Glomerular visceral epithelial cell (primary cell): ENCODE data around the gene SMPD3.

Experiments
- DNase-seq: peaks from one replicate; pipeline ENCODE4 v3.0.0-alpha.2; 2016; ENCODE audit errors: extremely low spot score

The SMPD3 gene

DNA sequence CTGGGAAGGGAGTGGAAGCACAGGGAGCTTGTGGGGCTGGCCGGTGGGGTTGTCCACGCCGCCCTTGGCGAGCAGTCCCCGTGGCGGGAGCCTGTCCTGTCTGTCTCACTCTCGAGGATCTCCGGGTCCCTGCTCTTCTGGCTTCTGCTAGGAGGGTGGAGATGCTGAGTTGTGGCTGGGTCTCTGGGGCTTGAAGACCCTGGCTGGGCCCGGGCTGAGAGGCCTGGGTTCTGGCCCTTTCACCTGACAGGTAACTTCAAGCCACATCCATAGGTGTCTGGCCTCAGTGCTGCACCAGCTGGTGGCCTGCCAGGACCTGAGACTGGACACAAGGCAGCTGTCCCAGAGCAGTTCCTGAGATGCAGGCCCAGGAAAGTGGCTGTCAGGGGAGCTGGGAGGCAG, 90.8 kb downstream of the SMPD3 start:
- DNase-seq, result no peak

DNA sequence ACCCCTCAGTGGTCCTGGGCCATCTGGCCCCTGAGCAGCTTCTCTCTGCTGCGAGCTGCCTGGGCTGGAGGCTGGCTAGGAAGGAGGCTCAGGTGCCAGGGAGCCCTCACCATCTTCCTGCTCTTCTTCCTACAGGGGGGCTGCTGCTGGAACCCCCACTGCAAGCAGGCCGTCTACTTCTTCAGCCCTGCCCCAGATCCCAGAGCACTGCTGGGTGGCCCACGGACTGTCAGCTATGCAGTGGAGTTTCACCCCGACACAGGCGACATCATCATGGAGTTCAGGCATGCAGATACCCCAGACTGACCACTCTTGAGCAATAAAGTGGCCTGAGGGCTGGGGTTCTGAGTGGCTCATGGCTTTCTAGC, 91.4 kb downstream of the SMPD3 start:
- no peak for DNase-seq

DNA sequence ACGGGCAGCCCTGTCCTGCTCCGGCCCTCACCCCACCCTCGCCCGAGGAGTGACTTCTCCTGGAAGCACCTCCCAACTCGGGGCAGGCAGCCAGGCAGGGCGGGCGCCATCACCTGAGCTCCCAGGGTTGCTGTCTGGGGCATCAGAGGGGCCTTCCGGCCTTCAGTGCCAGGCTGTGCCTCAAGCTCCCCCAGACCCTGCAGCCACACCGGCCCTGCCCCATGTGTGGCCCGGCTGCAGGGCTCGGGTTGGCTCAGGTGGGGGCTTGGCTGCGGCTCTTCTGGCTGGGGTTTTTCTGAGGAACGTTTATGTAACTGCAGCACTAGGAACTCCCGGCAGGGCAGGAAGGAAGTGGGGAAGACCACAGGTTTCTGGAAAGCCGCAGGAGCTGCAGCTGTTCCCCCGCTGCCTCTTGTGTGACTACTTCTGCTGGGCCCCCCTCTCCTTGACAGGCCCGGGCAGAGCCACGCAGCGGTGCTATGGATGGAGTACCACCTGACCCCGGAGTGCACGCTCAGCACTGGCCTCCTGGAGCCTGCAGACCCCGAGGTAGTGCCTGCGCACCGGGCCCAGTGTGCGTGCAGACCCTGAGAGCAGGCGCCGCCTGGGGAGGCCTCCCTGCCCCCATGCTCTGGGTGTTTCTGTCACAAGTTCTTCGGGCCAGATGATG, 91.9 kb downstream of the SMPD3 start:
- DNase-seq, result no peak

DNA sequence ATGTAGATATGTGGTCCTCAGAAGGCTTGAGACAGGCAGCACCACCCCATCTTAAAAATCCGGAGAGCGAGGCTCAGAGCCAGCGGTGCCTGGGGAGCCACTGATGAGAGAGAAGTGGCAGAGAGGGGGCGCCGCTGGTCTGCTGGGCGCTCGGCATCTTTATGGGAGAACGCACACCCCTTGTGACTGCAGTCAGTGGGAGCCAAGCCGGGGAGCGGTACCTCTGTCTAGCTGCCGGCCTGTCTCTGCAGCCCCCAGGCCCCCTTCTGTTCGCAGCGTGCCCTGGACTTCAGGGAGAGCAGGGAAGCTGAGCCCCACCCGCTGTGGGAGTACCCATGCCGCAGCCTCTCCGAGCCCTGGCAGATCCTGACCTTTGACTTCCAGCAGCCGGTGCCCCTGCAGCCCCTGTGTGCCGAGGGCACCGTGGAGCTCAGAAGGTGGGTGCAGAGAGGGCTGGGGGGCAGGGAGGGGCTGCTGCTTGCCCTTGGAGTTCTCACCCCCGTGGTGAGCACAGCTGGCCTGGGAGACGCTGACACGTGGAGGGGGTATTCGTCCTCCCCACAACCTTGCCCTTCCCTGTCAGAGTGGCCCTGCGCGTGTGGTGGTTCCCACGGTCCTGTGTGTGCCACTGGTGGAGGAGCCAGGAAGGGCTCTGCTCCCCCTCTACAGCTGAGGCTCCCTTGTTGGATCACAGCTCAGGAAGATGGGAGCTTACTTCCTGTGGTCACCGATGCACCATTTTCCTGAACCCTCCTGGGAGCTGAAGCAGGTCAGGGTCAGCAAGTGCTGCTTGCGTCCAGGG, 92.7 kb downstream of the SMPD3 start:
- no peak for DNase-seq

DNA sequence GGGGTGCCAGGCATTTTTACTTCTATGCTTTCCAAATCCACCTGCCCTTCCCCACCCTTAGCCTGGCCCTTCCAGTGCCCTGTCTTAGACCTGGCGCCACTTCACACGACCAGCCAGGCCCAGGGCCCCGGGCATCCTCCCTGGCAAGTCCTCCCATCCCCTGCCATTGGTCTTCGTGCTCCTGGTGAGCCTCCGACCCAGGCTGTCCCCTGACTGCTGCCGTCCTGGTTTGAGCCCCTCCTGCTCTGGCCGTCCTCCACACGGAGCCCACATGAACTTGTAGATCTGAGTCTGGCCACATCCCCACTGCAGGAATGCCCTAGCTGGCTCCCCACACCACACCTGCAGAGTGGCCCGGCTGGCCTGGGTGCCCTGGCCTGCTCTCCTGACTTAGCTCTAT, 93.5 kb downstream of the SMPD3 start:
- DNase-seq, result no peak

DNA sequence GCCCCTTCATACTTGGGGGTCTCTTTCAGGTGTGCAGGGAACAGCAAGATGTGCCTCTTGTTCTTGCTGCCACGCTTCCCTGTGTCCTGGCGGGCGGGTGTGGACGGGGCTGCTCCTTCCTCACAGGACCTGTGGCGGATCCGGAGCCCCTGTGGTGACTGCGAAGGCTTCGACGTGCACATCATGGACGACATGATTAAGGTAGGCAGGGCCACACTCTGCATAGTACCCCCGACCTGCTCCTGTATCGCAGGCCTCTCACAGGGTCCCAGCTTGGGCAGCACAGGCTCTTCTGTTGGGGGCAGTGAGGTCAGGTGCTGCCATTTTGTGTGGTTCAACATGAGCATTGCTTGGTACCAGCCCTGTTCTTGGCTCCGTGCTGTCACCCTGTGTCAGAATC, 94.9 kb downstream of the SMPD3 start:
- no peak for DNase-seq

DNA sequence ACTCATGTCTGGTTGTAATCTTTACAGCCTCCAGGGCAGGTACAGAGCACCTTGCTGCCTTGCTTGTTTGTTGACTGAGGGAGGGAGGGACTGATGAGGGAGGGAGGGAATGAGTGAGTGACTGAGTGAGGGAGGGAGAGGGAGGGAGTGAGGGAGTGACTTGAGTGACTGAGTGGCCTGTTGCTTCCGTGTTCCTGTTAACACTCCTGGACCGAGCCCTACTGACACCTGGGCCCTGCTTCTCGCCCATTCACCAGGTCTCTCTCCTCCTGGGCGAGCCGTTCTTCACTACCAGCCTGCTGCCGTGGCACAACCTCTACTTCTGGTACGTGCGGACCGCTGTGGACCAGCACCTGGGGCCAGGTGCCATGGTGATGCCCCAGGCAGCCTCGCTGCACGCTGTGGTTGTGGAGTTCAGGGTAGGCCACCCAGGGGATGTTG, 96.3 kb downstream of the SMPD3 start:
- DNase-seq, result no peak

DNA sequence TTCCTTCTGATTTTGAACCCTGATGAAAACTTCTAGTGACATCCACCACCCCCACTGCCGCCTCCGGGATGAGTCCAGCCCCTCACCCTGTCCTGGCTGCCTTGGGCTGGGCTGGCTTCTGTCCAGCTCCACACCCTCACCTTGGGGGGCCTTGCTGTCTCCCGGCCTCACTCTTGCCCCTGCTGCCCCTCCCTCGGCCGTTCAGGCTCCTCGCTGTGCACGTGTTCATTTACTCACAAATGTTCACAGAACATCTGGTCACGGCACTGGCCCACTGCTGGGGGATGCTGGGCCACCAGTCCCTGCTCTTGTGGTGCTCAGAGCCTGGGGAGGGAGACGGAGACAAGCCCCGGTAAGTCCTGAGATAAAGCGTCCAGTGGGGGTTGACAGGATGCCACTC, 96.8 kb downstream of the SMPD3 start:
- no peak for DNase-seq

DNA sequence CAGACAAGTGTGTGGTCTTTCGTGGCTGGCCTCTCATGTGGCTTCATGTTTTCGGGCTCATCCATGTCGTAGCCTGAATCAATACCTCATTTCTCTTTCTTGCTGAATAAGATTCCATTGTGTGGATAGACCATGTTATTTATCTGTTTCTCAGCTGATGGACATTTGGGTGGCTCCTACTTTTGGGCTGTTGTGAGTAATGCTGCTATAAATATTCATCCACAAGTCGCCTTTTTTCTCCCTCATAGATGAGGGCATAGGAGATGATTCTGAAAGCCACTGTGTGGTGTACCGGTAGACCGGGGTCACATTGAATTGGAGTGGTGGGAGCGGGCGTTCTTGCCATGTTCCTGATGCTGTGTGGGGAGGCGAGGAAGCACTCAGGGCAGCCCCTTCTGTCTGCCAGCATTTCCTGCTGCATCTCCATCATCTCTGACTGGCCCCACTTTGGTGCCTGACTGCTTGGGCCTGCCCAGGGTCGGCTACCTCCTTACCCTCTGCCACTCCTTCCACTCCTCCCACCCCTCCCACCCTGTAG, 97.4 kb downstream of the SMPD3 start:
- DNase-seq, result no peak

DNA sequence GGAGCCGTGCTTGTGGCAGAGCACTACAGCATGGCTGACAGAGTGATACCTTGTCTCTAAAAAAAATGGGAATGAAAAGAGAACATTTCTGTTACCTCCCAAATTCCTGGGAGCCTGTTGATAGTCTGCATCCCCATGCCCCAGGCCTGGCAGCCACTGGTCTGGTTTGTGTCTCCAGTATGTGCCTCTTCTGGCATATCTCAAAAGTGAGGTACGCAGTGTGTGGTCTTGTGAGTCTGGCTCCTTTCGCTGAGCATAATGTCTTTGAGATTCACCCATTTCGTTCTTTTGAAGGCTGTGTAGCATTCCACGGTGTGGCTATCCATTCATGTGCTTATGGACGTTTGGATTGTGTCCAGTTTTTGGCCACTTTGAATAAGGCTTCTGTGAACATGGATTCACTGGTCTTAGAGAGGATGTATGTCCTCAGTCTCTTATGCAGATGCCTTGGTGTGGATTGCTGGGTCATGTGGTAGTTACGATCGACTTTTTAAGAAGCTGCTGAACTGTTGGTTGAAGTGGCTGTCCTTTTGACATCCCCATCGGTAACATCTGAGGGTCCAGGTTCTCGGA, 98.4 kb downstream of the SMPD3 start:
- no peak for DNase-seq

DNA sequence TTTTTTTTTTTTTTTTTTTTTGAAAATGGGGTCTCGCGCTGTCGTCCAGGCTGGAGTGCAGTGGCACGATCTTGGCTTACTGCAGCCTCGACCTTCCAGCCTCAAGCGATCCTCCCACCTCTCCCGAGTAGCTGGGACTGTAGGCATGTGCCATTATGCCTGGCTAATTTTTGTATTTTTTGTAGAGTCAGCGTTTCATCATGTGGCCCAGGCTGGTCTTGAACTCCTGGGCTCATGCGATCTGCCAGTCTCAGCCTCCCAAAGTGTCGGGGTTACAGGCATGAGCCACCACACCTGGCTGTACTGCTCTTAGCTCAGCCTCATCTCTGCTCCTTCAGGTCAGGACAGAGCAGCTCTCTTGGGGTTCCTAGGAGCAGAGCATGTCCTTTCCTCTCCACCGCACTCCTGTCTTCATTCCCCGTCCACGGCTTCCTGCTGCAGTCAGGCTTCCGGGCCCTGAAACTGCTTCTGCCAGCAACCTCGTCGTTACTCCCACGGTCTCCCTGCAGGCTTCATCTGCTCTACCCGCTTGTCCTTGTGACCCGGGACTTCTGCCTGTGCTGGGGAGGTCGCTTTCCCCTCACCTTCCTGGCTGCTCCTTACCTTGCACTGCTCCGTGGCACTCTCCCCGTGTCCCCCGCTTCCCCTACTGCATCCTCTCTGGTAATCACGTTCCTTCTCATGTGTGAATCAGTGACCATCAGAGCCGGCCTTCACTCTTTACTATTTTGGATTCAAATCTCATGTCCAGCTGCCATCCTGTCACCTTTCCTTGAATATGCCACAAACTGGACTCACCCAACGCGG, 99.5 kb downstream of the SMPD3 start:
- DNase-seq, result no peak

DNA sequence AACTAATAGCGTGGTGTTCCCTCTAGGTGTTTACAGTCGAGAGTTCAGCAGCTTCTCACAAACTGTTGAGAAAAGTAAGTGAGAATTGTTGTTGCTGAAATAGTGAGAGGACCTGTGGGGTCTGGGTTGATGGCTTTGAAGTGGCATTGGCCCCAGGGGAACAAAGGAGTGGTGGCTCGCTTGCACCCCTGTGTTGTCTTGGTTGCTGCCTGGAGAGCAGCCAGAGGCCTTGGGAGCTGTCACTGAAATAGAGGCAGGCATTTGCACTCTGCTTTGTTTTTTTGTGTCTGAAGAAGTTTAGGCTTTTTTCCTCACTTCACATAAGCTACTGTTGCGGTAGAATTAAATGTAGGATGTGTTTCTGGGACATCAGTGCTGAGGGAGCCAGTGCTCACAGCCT, 100.7 kb downstream of the SMPD3 start:
- no peak for DNase-seq

DNA sequence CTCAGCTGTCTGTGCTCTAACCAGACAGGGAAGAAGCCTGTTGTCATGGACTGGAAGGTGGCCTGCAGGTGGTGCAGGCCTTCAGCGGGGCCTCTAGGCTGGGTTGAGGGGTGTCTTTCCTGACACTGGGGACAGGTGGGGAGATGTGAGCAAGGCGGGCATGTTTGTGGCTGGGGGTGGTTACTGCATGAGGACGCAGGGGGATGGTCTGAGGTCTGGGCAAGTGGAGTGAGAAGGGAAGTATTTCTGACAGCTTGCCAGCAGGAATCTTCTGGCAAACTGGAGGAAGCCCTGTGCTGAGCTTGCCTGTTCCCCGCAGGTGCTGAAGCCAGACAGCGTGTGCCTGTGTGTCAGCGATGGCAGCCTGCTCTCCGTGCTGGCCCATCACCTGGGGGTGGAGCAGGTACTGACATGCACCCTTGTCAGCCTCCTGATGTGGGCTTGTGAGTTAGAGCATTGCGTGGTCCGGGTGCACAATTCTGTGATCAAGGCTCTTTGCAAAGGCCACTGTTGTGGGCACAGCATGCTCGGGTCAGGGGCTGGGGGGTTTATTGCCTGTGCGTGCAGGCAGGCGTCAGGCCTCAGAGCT, 101.3 kb downstream of the SMPD3 start:
- no peak for DNase-seq

DNA sequence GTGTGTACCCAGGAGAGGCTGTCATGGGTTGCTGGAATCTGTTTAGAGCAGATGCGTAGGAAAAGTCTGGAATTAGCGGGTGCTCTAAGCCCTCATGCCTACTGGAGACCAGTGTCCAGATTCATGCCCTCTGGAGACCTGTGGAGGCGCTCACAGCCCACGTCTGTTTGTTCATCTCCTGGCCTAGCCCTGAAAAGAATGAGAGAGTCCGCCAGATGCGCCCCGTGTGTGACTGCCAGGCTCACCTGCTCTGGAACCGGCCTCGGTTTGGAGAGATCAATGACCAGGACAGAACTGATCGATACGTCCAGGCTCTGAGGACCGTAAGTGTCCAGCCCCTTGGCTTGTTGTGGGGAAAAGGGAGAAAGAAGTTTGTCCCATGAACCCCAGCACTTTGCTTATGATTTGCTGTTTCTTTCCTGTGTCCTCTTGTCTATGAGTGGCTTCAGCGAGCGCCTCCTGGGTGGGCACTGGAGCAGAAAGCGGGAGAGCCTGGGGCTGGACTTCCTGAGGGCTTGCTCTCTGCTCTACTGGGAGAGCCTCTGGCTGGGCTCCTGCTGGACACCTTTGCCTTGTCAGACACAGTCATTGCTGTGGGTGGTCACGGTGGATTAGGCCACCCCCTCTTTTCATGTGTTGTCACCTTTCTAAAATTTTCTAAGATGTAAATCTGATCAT, 102.2 kb downstream of the SMPD3 start:
- DNase-seq, result no peak

DNA sequence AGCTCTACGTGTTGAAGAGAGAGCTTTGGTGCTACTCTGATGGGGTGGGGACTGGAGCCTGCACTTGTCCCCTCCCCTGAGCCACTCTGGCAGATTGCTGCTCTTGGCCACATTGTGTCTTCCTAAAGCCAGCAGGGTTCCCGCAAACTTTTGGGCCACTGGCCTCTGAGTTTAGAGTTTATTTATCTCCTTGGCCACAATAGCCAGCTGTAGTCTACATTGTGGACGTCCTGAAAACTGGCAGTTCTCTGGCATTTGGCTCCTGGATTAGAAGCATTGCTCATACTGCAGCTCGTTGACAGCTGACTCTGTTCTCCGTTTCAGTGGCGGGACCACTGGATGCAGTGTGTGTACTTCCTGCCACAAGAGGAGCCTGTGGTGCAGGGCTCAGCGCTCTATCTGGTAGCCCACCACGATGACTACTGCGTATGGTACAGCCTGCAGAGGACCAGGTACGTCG, 102.9 kb downstream of the SMPD3 start:
- DNase-seq, result no peak

DNA sequence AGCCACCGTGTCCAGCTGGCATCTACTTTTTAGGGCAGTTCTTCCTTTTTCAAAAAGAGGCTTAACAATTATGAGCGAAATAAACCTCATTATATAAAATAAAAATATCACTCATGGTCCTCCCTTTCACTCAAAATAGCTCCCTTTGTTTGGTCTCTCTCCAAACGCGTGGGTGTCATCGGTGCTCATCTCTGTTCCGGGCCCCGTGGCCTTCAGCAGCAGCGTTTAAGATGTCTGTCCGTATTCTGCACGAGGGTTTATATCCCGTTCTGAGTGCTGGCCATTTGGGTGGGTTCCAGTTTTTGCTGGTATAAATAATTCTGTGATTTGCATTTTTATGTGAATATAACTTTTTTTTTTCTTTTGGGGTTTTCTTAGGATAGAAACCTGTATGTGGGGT, 104.1 kb downstream of the SMPD3 start:
- no peak for DNase-seq

DNA sequence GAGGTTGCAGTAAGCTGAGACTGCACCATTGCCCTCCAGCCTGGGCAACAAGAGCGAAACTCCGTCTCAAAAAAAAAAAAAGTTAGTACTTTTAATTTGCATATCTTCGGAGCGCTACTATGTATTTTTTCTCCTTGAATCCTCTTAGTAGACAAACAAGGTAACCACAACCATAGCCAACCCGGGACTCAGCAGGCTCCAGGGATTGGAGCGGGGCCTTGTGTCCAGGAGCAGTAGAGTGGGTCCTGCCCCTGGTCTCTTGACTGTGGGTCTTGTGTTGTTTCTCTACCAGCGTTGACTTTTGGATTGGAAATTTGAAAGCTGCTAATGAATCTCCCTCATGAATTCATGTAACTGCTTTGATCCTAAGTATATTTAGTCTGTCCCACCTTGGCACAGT, 105.2 kb downstream of the SMPD3 start:
- no peak for DNase-seq

DNA sequence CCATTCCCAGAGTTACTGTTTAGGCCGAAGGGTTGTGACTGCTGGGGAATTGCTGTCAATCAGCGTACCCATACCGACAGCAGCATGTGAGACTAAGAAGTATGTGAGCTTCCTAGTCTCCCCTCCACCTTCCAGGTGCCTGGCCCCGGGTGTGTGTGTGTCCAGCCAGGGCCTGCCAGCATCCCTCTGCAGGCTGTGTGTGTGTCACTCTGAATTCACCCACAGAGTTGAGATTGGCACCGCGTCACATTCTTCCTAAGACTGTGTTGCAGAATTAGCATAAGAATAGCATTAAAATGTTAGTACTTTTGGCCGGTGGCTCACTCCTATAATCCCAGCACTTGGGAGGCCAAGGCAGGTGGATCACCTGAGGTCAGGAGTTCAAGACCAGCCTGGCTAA, 105.7 kb downstream of the SMPD3 start:
- no peak for DNase-seq

DNA sequence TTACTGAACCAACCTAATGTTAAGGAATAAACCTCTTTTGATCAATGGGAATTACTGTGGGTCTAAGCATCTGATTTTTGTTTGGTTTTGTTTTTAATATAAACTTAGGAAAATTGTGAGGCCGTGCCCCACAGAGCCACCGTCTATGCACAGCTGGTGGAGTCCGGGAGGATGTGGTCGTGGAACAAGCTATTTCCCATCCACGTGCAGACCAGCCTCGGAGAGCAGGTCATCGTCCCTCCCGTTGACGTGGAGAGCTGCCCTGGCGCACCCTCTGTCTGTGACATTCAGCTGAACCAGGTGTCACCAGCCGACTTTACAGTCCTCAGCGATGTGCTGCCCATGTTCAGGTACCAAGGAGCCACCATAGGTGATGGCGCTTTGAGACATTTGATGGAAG, 109.1 kb downstream of the SMPD3 start:
- DNase-seq, result no peak

DNA sequence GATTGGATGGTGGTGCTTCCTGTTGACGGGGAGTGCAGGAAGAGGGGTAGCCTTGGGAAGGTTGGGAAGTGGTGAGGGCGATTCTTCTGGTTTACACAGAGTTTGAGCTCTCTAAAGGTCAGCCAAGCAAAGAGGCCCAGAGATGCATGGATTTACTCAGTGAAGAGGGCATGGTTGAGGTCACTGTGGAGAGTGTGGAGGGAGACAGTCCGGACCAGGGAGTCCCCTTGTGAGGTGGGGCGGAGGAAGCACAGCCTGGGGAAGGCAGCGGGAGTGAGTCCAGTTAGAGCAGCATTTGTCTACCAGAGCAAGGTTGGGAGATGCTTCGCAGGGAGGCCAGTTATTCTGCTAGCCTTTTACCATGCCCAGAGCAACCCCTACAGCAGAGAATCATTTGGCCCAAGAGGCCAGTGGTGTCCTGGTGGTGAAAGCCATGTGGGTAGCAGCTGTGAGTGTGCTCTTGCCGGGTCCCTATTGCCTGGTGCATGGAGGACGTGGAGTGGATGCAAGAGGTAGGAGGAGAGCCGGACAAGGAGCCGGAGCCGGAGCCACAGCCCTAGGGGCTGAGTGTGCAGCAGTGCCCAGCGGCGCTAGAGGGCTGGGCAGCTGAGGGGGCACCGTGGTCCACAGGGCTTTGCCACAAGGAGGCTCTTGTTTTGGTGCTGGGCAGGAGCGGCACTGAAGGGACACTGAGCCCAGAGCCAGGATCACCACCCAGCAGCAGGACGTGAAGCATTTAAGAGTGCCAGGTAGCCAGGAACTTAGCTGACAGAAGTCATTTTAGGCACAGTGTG, 109.8 kb downstream of the SMPD3 start:
- DNase-seq, result no peak
